Thyroid gland (tissue), 4 donors: ENCODE measurements around the gene PPOX.

Experiments
- POLR2A ChIP-seq, 2 donors: fragments of 450-650 bp; IDR thresholded peaks; one replicate each; pipeline ENCODE4 v1.6.1; 2017; ENCODE audit warnings: antibody characterized with exemption in 2 of 2, mild to moderate bottlenecking in 2 of 2, moderate library complexity in 1 of 2
- TF ChIP-seq, protein P1 (sequence below), 6 experiments: fragments of 200-600 bp in 3 of 6; fragments of 450-650 bp in 3 of 6; sonication (generic) in 3 of 6; IDR thresholded peaks; one replicate each; pipeline ENCODE4 v1.5.1; 2016 to 2019; ENCODE audit warnings: antibody characterized with exemption in 6 of 6, mild to moderate bottlenecking in 2 of 6, inconsistent platforms in 1 of 6, moderate library complexity in 1 of 6

DNA sequence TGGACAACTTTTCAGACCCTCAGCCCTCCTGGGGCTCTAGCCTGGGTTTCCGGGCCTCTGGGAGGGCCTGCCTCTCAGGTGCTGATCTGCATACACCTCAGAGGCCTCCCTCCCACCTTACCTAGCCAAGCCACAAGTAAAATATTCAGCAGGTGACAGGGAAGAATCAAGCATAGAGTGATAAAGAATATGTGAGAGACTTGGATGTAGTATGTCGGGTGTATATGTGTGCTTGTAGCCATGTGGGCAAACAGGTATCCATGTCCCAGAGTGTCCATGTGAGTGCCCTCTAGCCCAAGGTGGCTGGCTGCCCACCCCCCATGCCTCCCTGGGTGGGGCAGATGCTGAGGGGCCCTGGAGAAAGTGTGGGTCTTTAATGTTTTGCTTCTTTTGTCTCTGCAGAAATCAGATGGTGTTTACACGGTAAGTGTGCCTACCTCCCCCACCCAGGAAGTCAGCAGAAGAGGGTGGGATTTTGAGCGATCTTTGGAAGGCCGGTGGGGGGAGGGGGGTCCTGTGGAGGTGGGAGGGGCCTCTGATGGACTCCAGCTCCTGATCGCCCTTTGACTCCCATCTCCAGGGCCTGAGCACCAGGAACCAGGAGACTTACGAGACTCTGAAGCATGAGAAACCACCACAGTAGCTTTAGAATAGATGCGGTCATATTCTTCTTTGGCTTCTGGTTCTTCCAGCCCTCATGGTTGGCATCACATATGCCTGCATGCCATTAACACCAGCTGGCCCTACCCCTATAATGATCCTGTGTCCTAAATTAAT, 52.3 kb downstream of the PPOX start:
- TF ChIP-seq, protein P1, sequence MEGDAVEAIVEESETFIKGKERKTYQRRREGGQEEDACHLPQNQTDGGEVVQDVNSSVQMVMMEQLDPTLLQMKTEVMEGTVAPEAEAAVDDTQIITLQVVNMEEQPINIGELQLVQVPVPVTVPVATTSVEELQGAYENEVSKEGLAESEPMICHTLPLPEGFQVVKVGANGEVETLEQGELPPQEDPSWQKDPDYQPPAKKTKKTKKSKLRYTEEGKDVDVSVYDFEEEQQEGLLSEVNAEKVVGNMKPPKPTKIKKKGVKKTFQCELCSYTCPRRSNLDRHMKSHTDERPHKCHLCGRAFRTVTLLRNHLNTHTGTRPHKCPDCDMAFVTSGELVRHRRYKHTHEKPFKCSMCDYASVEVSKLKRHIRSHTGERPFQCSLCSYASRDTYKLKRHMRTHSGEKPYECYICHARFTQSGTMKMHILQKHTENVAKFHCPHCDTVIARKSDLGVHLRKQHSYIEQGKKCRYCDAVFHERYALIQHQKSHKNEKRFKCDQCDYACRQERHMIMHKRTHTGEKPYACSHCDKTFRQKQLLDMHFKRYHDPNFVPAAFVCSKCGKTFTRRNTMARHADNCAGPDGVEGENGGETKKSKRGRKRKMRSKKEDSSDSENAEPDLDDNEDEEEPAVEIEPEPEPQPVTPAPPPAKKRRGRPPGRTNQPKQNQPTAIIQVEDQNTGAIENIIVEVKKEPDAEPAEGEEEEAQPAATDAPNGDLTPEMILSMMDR (IDR thresholded peaks at IDR 0.05): no peak
- no peak for TF ChIP-seq POLR2A (IDR thresholded peaks at IDR 0.05)
